ENCODE measurements around the gene FPR1. TPM values are rescaled to one million over a fixed set of nuclear protein-coding genes. Genes with fewer than 3 reads are reported as not detected.

FPR1 gene
- total RNA-seq, 2 donors from 2014 or later, result 0.77 to 5.6 TPM

GRCh38 chr19:51698296-51698695, 53.4 kb downstream of the FPR1 start:
- intact Hi-C loops (cut with DNase I), result no loop called here
- TF ChIP-seq CTCF (IDR thresholded peaks at IDR 0.05) (no peak), POLR2AphosphoS5 (IDR thresholded peaks at IDR 0.05) (no peak), POLR2A (IDR thresholded peaks at IDR 0.05) (no peak)

GRCh38 chr19:51697169-51697776, 54.4 kb downstream of the FPR1 start:
- intact Hi-C loops (cut with DNase I), result no loop called here
- 65% methylated on average over 9 of the region's 9 CpGs for WGBS
- Histone ChIP-seq H3K27me3 (replicated peaks; ENCODE audit: insufficient read depth) (no peaks in the 10 kb centered on the region), H3K4me1 (replicated peaks) (peaks cover 5% of the 10 kb centered on the region), H3K27ac (no peak overlapping the region), H3K4me3 (no peak overlapping the region), H3K9me3 (no peaks in the 10 kb centered on the region), H3K36me3 (no peaks in the 10 kb centered on the region)
- no peak for TF ChIP-seq POLR2AphosphoS5 (IDR thresholded peaks at IDR 0.05)
- no peak for TF ChIP-seq CTCF (IDR thresholded peaks at IDR 0.05)
- no peak for TF ChIP-seq POLR2A (IDR thresholded peaks at IDR 0.05)
- no peak for DNase-seq (ENCODE audit: low spot score)

More at GRCh38 chr19:51698296-51698695, 53.4 kb downstream of the FPR1 start:
- no peak for DNase-seq (ENCODE audit: low spot score)
- Histone ChIP-seq H3K4me3 (no peak overlapping the region), H3K27ac (no peak overlapping the region), H3K36me3 (no peaks in the 10 kb centered on the region), H3K4me1 (replicated peaks) (peaks cover 13% of the 10 kb centered on the region), H3K9me3 (no peaks in the 10 kb centered on the region), H3K27me3 (replicated peaks; ENCODE audit: insufficient read depth) (no peaks in the 10 kb centered on the region)
- 96% methylated on average over 5 of the region's 5 CpGs for WGBS

- TF ChIP-seq POLR2AphosphoS5 (IDR thresholded peaks at IDR 0.05), result no peak
- no peak for TF ChIP-seq CTCF (IDR thresholded peaks at IDR 0.05)
- no peak for TF ChIP-seq POLR2A (IDR thresholded peaks at IDR 0.05)
- H3K27ac ChIP-seq, result no peak overlapping the region
- no peaks in the 10 kb centered on the region for H3K27me3 ChIP-seq (replicated peaks; ENCODE audit: insufficient read depth)
- intact Hi-C loops (cut with DNase I), result no loop called here
- H3K9me3 ChIP-seq, result no peaks in the 10 kb centered on the region
- H3K36me3 ChIP-seq, result no peaks in the 10 kb centered on the region
- 96% methylated on average over 3 of the region's 3 CpGs for WGBS
- no peak for DNase-seq (ENCODE audit: low spot score)
- H3K4me1 ChIP-seq (replicated peaks), result peaks cover 6% of the 10 kb centered on the region
- no peak overlapping the region for H3K4me3 ChIP-seq
Observed at GRCh38 chr19:51696606-51697005, 55.1 kb downstream of the FPR1 start.

Other genes starting within 250 kb of the FPR1 start
- gene SIGLEC6, start 220.2 kb downstream of the FPR1 start, total RNA-seq, result under 1 TPM in 1 of 2 donors, not detected in 1; 0.68 TPM
- 1 to 10 TPM; 4.3 to 9.0 TPM for gene ZNF175, start 180.6 kb downstream of the FPR1 start, total RNA-seq
- not detected for gene SIGLEC5, start 121.5 kb downstream of the FPR1 start, total RNA-seq
- gene SIGLEC14, start 105.1 kb downstream of the FPR1 start, total RNA-seq, result 1 to 10 TPM; 1.8 to 8.0 TPM
- gene SPACA6, start 58.5 kb downstream of the FPR1 start, total RNA-seq, result 10 to 100 TPM; 24.6 to 47.7 TPM
- gene HAS1, start 27.9 kb downstream of the FPR1 start, total RNA-seq, result 1 to 10 TPM in 1 of 2 donors, not detected in 1; 1.9 TPM
- gene FPR2, start 9.3 kb upstream of the FPR1 start, total RNA-seq, result under 1 TPM in 1 of 2 donors, not detected in 1; 0.97 TPM
- 1 to 10 TPM; 1.0 to 4.8 TPM for gene FPR3, start 43.3 kb upstream of the FPR1 start, total RNA-seq
- 10 to 100 TPM; 23.8 to 78.2 TPM for gene ZNF577, start 136.1 kb upstream of the FPR1 start, total RNA-seq
- gene ZNF649, start 153.1 kb upstream of the FPR1 start, total RNA-seq, result 10 to 100 TPM; 26.5 to 33.5 TPM
- gene ZNF613, start 175.6 kb upstream of the FPR1 start, total RNA-seq, result 10 to 100 TPM; 15.4 to 17.0 TPM
- 10 to 100 TPM; 31.3 to 34.6 TPM for gene ZNF350, start 235.0 kb upstream of the FPR1 start, total RNA-seq